GM15510 (cell line): ENCODE data around the gene ZBTB7C.

Experiments used
- POLR2A ChIP-seq: IDR thresholded peaks from 3 replicates; pipeline ENCODE4 v1.6.1; 2011; ENCODE audit warnings: borderline replicate concordance; ENCODE audit not compliant: insufficient read length; ENCODE audit errors: extremely low read depth

The ZBTB7C gene

GRCh38 chr18:48219810-48220499 lies 189.2 kb downstream of the ZBTB7C start:
- no peak for TF ChIP-seq POLR2A

DNA sequence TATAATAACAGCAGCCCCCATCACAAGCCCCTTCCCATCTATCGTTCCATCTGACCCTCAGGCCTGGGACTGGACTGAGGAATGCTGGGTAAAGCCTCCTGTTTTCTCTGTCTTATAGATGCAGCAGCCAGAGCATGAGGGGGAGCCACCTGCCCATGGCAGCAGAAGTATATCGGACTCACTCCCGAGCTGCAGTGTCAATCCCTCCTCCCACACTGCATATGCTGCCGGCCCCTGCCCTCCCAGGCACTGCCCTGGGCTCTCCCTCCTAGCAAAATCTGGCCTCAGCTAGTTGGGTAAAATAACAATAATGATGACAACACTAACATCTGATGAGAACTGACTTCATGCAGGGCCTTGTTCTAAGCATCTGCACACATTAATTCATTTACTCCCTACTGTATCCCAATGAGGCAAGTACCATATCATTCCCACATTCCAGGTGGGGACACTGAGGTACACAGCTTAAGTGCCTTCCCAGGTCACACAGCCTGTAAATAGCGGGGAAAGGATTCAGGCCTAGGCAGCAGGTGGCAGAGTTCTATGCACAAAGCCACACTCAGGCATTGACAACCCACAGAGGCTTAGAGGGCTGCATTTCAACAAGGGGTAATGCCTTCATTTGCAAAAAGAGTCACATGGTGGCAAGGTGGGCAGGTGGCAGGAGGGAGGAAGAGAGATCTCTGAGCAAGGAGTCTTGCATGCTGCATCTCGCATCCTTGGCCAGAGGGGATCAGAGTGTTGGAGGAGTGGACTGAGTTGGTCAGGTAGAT lies 190.0 kb downstream of the ZBTB7C start:
- TF ChIP-seq POLR2A: no peak

GRCh38 chr18:48218285-48219022 lies 190.7 kb downstream of the ZBTB7C start:
- no peak for TF ChIP-seq POLR2A

DNA sequence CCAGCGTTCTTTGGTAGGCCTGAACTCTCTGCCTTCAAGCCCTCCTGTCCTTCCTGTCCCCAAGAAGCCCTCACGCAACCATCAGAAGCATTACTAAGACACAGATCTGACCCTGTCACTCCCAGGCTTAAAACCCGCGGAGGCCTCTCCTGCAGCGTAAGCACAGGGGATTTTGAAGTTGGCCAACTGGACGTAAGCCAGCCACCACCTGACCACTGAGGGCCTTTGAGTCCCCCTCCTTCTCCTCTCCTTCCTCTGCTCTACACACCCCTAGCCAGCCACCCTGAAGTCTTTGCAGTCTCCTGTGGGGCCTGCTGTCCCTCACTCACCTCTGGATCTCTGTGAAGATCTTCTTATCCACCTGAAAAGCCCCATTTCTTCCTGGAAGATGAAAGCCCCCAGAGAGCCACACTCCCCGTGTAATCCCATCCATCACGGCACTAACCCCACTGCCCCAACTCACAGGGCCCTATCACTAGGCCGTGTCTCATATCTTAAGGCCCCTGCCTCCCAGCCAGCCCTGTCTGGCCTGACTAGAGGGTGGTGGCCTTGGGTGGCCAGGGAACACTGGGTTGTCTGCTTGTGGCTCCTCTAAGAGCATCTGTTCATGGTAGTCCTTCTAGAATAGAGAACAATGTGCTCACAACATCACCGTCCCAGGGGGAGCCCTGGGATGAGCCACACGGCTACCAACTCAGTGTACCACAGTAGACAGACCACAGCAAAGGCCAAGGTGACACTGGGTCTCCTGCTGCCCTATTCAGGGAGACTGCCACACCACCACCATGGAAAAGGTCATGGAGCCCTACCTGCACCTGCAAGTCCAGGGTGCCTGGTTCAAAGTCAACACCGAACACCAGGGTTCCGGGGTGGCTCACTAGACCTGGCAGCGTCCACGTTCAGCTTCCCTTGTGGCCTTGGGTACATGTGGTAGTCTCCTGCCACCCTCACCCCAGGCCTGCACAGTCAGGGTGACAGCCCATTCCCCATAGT lies 191.6 kb downstream of the ZBTB7C start:
- no peak for TF ChIP-seq POLR2A

DNA sequence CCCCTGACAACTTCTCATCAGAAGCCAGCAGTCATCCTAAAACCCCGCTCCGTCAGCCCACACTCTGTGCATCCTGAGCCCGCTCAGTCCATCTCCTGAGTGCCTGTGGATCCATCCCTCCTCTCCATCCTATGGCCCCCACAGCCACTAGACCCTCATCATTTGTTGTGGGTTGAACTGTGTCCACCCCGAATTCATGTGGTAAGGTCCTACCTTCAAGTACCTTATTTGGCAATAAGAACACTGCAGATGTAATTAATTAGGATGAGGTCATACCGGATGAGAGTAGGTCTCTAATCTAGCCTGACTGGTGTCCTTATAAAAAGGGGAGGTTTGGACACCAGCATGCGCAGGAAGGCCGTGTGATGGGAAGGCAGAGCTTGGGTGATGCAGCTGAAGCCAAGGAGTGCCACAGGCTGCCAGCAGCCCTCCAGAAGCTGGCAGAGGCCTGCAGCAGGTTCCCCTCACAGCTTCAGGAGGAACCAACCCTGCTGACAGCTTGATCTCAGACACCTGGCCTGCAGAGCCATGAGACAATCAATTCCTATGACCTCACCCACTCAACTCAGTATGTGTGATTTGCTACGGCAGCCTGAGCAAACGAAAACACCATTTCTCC lies 192.4 kb downstream of the ZBTB7C start:
- TF ChIP-seq POLR2A: no peak

DNA sequence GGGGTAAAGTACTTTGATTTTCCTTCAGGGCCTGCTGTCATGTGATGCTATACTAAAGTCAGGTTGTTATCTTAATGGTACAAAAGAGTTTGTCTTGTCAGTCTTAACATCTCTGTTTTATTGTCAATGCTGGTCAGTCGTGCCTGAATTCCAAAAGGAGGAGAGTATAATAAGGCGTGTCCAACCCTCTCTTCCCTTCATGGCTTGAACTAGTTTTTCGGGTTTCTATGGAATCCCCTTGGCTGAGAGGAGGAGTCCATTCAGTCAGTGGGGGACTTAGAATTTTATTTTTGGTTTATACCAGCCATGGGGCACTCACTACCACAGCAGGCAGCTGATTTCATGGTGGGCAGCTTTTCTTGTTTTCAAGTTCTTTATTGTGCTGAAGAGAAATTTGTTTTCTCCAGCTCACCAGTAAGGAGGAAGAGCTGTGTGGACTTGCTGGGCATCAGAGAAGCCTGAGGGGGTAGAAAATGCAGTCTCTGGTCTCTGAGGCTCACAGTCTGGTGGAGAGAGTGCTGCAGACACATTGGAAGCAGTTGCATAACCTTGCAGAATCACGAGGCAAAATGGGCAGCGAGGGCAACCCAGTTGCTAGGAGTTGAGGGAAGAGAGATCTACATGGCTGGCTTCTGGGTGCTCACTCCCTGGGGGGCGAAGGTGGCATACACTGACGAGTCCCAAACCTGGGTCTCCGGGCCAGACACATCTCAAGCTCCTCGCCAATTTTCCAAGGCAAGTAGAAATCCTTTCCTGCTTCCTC lies 193.1 kb downstream of the ZBTB7C start:
- TF ChIP-seq POLR2A: no peak

DNA sequence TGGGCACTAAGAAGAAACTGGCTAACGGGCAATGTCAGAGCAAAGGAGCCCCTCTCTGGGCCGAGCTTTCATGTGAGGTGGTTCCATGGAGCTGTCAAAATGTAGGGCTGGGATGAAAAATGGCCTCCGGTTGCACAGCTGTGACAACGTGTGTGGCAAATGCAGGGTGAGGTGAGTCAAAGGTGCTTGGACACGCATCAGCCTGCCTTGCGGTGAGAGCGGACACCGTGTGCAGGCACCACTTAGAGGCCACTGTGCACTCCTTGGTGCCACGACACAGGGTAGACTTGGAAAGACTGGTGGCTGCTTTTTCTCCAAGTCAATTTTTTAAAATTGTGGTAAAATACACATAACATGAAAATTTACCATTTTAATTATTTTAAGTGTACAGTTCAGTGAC lies 195.4 kb downstream of the ZBTB7C start:
- no peak for TF ChIP-seq POLR2A

- no peak for TF ChIP-seq POLR2A
Measured at GRCh38 chr18:48208432-48209140, 200.6 kb downstream of the ZBTB7C start.

DNA sequence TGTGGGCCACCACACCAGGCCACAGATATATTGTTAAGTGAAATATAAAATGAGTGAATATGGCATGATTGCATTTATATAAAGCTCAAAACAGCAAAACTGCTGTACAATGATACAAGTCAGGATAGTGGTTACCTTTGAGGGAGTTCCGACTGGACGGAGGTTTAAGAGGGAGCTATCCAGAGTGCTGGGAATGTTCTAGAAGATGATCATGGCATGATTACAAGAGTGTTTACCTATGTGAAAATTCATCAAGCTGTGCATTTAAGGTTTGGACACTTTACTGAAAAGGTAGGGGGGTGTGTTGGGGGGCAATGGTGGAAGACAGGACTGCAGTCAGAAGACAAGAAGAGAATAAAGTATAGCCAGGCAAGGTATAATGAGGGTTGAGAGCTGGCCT lies 201.4 kb downstream of the ZBTB7C start:
- TF ChIP-seq POLR2A: no peak

GRCh38 chr18:48206887-48207286 lies 202.3 kb downstream of the ZBTB7C start:
- TF ChIP-seq POLR2A: no peak

- TF ChIP-seq POLR2A: no peak
Measured at GRCh38 chr18:48203961-48204666, 205.1 kb downstream of the ZBTB7C start.

DNA sequence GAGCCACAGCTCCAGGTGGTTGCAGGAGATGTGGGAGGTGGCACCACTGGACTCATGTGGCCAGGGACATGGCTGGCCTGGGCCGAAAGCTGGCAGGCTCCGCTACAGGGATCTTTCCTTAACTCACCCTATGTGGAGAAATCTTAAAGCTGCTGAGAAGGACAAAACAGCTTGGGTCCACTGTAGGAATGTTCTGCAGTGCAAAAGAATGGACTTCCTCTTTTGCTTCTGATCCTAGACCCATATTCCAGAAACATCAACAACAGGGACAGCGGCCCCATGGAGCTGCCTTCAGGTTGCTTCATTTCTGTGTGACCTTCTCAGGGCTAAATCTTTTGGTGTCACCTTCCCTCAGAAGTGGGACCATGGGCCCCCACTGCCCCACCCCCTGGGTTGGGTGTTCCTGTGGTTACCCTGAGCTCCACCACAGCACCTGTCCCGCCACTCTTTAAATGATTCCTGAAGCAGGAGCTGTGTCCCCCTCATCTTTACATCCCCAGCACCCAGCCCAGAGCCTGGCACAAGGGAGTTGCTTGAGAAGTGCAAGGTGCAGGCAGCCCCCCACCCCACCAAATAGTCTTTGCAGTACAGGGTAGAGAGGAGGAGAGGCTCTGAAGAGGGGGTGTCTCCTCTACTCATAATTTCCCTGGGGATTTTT lies 205.8 kb downstream of the ZBTB7C start:
- no peak for TF ChIP-seq POLR2A
